ENCODE results near the gene CASP12.

CASP12 gene

GRCh38 chr11:104881117-104881794 is 17.0 kb downstream of the CASP12 start:
- Histone ChIP-seq H3K27ac (ENCODE audit: low read length) (no peak overlapping the region), H3K4me3 (ENCODE audit: low read length) (no peak overlapping the region), H3K9ac (ENCODE audit: low read depth, low read length) (no peak overlapping the region), H3K27me3 (ENCODE audit: insufficient read depth, low read length) (no peaks in the 10 kb centered on the region), H3K4me1 (ENCODE audit: insufficient read depth, low read length) (no peaks in the 10 kb centered on the region), H3K9me3 (ENCODE audit: insufficient read depth, low read depth, low read length) (no peaks in the 10 kb centered on the region), H3K36me3 (ENCODE audit: insufficient read depth, low read depth, low read length) (no peaks in the 10 kb centered on the region)

- Histone ChIP-seq H3K9me3 (ENCODE audit: insufficient read depth, low read depth, low read length) (no peaks in the 10 kb centered on the region), H3K4me3 (ENCODE audit: low read length) (no peak overlapping the region), H3K36me3 (ENCODE audit: insufficient read depth, low read depth, low read length) (no peaks in the 10 kb centered on the region), H3K9ac (ENCODE audit: low read depth, low read length) (no peak overlapping the region), H3K27ac (ENCODE audit: low read length) (no peak overlapping the region), H3K27me3 (ENCODE audit: insufficient read depth, low read length) (no peaks in the 10 kb centered on the region), H3K4me1 (ENCODE audit: insufficient read depth, low read length) (no peaks in the 10 kb centered on the region)
These were observed 18.6 kb downstream of the CASP12 start for GRCh38 chr11:104879514-104880190.

GRCh38 chr11:104876861-104877431 is 21.3 kb downstream of the CASP12 start:
- Histone ChIP-seq H3K4me1 (ENCODE audit: insufficient read depth, low read length) (no peaks in the 10 kb centered on the region), H3K4me3 (ENCODE audit: low read length) (no peak overlapping the region), H3K36me3 (ENCODE audit: insufficient read depth, low read depth, low read length) (no peaks in the 10 kb centered on the region), H3K27ac (ENCODE audit: low read length) (no peak overlapping the region), H3K27me3 (ENCODE audit: insufficient read depth, low read length) (no peaks in the 10 kb centered on the region), H3K9ac (ENCODE audit: low read depth, low read length) (no peak overlapping the region), H3K9me3 (ENCODE audit: insufficient read depth, low read depth, low read length) (no peaks in the 10 kb centered on the region)

GRCh38 chr11:104876324-104876723 is 21.9 kb downstream of the CASP12 start:
- H3K4me1 ChIP-seq (ENCODE audit: insufficient read depth, low read length), result no peaks in the 10 kb centered on the region
- H3K27me3 ChIP-seq (ENCODE audit: insufficient read depth, low read length), result no peaks in the 10 kb centered on the region
- H3K9ac ChIP-seq (ENCODE audit: low read depth, low read length), result no peak overlapping the region
- no peak overlapping the region for H3K4me3 ChIP-seq (ENCODE audit: low read length)
- no peak overlapping the region for H3K27ac ChIP-seq (ENCODE audit: low read length)
- H3K9me3 ChIP-seq (ENCODE audit: insufficient read depth, low read depth, low read length), result no peaks in the 10 kb centered on the region
- no peaks in the 10 kb centered on the region for H3K36me3 ChIP-seq (ENCODE audit: insufficient read depth, low read depth, low read length)

GRCh38 chr11:104873252-104873651 is 25.0 kb downstream of the CASP12 start:
- no peaks in the 10 kb centered on the region for H3K9me3 ChIP-seq (ENCODE audit: insufficient read depth, low read depth, low read length)
- H3K4me1 ChIP-seq (ENCODE audit: insufficient read depth, low read length), result peaks cover 4% of the 10 kb centered on the region; the same call in 1 of the 2 replicates
- no peaks in the 10 kb centered on the region for H3K36me3 ChIP-seq (ENCODE audit: insufficient read depth, low read depth, low read length)
- H3K4me3 ChIP-seq (ENCODE audit: low read length), result no peak overlapping the region
- no peak overlapping the region for H3K9ac ChIP-seq (ENCODE audit: low read depth, low read length)
- H3K27me3 ChIP-seq (ENCODE audit: insufficient read depth, low read length), result no peaks in the 10 kb centered on the region
- H3K27ac ChIP-seq (ENCODE audit: low read length), result no peak overlapping the region

- Histone ChIP-seq H3K36me3 (ENCODE audit: insufficient read depth, low read depth, low read length) (no peaks in the 10 kb centered on the region), H3K9me3 (ENCODE audit: insufficient read depth, low read depth, low read length) (no peaks in the 10 kb centered on the region), H3K4me1 (ENCODE audit: insufficient read depth, low read length) (peaks cover 4% of the 10 kb centered on the region; the same call in 1 of the 2 replicates), H3K4me3 (ENCODE audit: low read length) (no peak overlapping the region), H3K27me3 (ENCODE audit: insufficient read depth, low read length) (no peaks in the 10 kb centered on the region), H3K9ac (ENCODE audit: low read depth, low read length) (no peak overlapping the region), H3K27ac (ENCODE audit: low read length) (no peak overlapping the region)
These were observed 25.9 kb downstream of the CASP12 start for GRCh38 chr11:104872393-104872792.

GRCh38 chr11:104870910-104871309 is 27.4 kb downstream of the CASP12 start:
- no peak overlapping the region for H3K27ac ChIP-seq (ENCODE audit: low read length)

GRCh38 chr11:104866815-104867214 is 31.4 kb downstream of the CASP12 start:
- H3K27ac ChIP-seq (ENCODE audit: low read length), result no peak overlapping the region
- no peaks in the 10 kb centered on the region for H3K36me3 ChIP-seq (ENCODE audit: insufficient read depth, low read depth, low read length)
- H3K9ac ChIP-seq (ENCODE audit: low read depth, low read length), result no peak overlapping the region
- H3K4me1 ChIP-seq (ENCODE audit: insufficient read depth, low read length), result peaks cover 4% of the 10 kb centered on the region; the same call in 1 of the 2 replicates
- peaks cover 10% of the 10 kb centered on the region for H3K9me3 ChIP-seq (ENCODE audit: insufficient read depth, low read depth, low read length)
- H3K4me3 ChIP-seq (ENCODE audit: low read length), result no peak overlapping the region
- H3K27me3 ChIP-seq (ENCODE audit: insufficient read depth, low read length), result no peaks in the 10 kb centered on the region

More at GRCh38 chr11:104870910-104871309, 27.4 kb downstream of the CASP12 start:
- Histone ChIP-seq H3K4me1 (ENCODE audit: insufficient read depth, low read length) (peaks cover 4% of the 10 kb centered on the region; the same call in 1 of the 2 replicates), H3K9me3 (ENCODE audit: insufficient read depth, low read depth, low read length) (no peaks in the 10 kb centered on the region), H3K4me3 (ENCODE audit: low read length) (no peak overlapping the region), H3K27me3 (ENCODE audit: insufficient read depth, low read length) (no peaks in the 10 kb centered on the region), H3K36me3 (ENCODE audit: insufficient read depth, low read depth, low read length) (no peaks in the 10 kb centered on the region), H3K9ac (ENCODE audit: low read depth, low read length) (no peak overlapping the region)

- Histone ChIP-seq H3K4me1 (ENCODE audit: insufficient read depth, low read length) (peaks cover 19% of the 10 kb centered on the region), H3K27me3 (ENCODE audit: insufficient read depth, low read length) (no peaks in the 10 kb centered on the region), H3K27ac (ENCODE audit: low read length) (no peak overlapping the region), H3K36me3 (ENCODE audit: insufficient read depth, low read depth, low read length) (no peaks in the 10 kb centered on the region), H3K9ac (ENCODE audit: low read depth, low read length) (no peak overlapping the region), H3K4me3 (ENCODE audit: low read length) (no peak overlapping the region), H3K9me3 (ENCODE audit: insufficient read depth, low read depth, low read length) (no peaks in the 10 kb centered on the region)
These were observed 39.1 kb downstream of the CASP12 start for GRCh38 chr11:104858882-104859775.

GRCh38 chr11:104856607-104857006 is 41.7 kb downstream of the CASP12 start:
- no peaks in the 10 kb centered on the region for H3K27me3 ChIP-seq (ENCODE audit: insufficient read depth, low read length)
- no peak overlapping the region for H3K9ac ChIP-seq (ENCODE audit: low read depth, low read length)
- no peak overlapping the region for H3K27ac ChIP-seq (ENCODE audit: low read length)
- H3K4me3 ChIP-seq (ENCODE audit: low read length), result no peak overlapping the region
- H3K4me1 ChIP-seq (ENCODE audit: insufficient read depth, low read length), result peaks cover 19% of the 10 kb centered on the region
- no peaks in the 10 kb centered on the region for H3K9me3 ChIP-seq (ENCODE audit: insufficient read depth, low read depth, low read length)
- no peaks in the 10 kb centered on the region for H3K36me3 ChIP-seq (ENCODE audit: insufficient read depth, low read depth, low read length)

- Histone ChIP-seq H3K27me3 (ENCODE audit: insufficient read depth, low read length) (no peaks in the 10 kb centered on the region), H3K27ac (ENCODE audit: low read length) (no peak overlapping the region), H3K36me3 (ENCODE audit: insufficient read depth, low read depth, low read length) (no peaks in the 10 kb centered on the region)
These were observed 42.3 kb downstream of the CASP12 start for GRCh38 chr11:104855965-104856364.

More at GRCh38 chr11:104855965-104856364, 42.3 kb downstream of the CASP12 start:
- H3K4me3 ChIP-seq (ENCODE audit: low read length), result no peak overlapping the region
- H3K9me3 ChIP-seq (ENCODE audit: insufficient read depth, low read depth, low read length), result no peaks in the 10 kb centered on the region
- peaks cover 19% of the 10 kb centered on the region for H3K4me1 ChIP-seq (ENCODE audit: insufficient read depth, low read length)
- H3K9ac ChIP-seq (ENCODE audit: low read depth, low read length), result no peak overlapping the region

Data from iPS-20b (cell line).